Breast epithelium (tissue), 4 donors: Measurements from ENCODE around the gene SPRY2. TPM values are rescaled to one million over a fixed set of nuclear protein-coding genes. Genes with fewer than 3 reads are reported as not detected.

Experiments
- DNase-seq, 2 donors: peaks; one replicate each; pipeline ENCODE4 v3.0.0-alpha.2; 2019; ENCODE audit warnings: low spot score in 2 of 2
- H3K27ac ChIP-seq, 2 donors: fragments of 200-600 bp; sonication (generic) in 1 of 2; one replicate each; pipeline ENCODE4 v1.5.1; 2016 to 2019; ENCODE audit warnings: mild to moderate bottlenecking in 1 of 2
- H3K27me3 ChIP-seq, 2 donors: fragments of 200-600 bp; sonication (generic) in 1 of 2; one replicate each; pipeline versions ENCODE4 v1.5.1 to v1.6.0; 2017 to 2019; ENCODE audit warnings: control low read depth in 1 of 2, mild to moderate bottlenecking in 1 of 2
- H3K36me3 ChIP-seq: fragments of 200-600 bp; one replicate; pipeline ENCODE4 v1.5.1; 2019
- H3K4me1 ChIP-seq, 2 donors: fragments of 200-600 bp; sonication (generic); one replicate each; pipeline ENCODE4 v1.5.1; 2016 to 2019; ENCODE audit warnings: control low read depth in 1 of 2
- H3K4me3 ChIP-seq, 3 donors: fragments of 200-600 bp; sonication (generic); 1 replicate in 2 of 3; 2 replicates in 1 of 3; pipeline ENCODE4 v1.5.1; 2016 to 2019; ENCODE audit warnings: mild to moderate bottlenecking in 3 of 3, moderate library complexity in 2 of 3
- H3K9me3 ChIP-seq, 2 donors: fragments of 200-600 bp; sonication (generic) in 1 of 2; one replicate each; pipeline ENCODE4 v1.5.1; 2016 to 2019; ENCODE audit warnings: control low read depth in 1 of 2
- POLR2A ChIP-seq: fragments of 450-650 bp; IDR thresholded peaks from one replicate; pipeline ENCODE4 v1.6.1; 2016; ENCODE audit warnings: antibody characterized with exemption, mild to moderate bottlenecking, moderate library complexity
- POLR2AphosphoS5 ChIP-seq, 3 donors: sonication (generic); formaldehyde crosslinking; IDR thresholded peaks; one replicate each; pipeline ENCODE4 v1.6.1; 2017; ENCODE audit warnings: antibody characterized with exemption in 3 of 3
- intact Hi-C: fragments of 100-400 bp; cut with DNase I; formaldehyde crosslinking; loops from one replicate; pipeline ENCODE4 v1.15.1; 2023; ENCODE audit warnings: low total_unique reads
- total RNA-seq, 3 donors: library from RNA; depleted of rRNA; stranded (reverse); fragments of >200 nt; gene quantifications; one replicate each; pipeline ENCODE4 v1.1.0, GENCODE V29; 2016
- TF ChIP-seq, protein P1 (sequence below), 3 donors: fragments of 450-650 bp; IDR thresholded peaks; one replicate each; pipeline ENCODE4 v1.5.1; 2016 to 2017; ENCODE audit warnings: antibody characterized with exemption in 3 of 3, mild to moderate bottlenecking in 3 of 3, moderate library complexity in 3 of 3

SPRY2 gene
- total RNA-seq, 3 donors from 2014 or later, result 52.1 to 76.0 (median 71.0) TPM

DNA sequence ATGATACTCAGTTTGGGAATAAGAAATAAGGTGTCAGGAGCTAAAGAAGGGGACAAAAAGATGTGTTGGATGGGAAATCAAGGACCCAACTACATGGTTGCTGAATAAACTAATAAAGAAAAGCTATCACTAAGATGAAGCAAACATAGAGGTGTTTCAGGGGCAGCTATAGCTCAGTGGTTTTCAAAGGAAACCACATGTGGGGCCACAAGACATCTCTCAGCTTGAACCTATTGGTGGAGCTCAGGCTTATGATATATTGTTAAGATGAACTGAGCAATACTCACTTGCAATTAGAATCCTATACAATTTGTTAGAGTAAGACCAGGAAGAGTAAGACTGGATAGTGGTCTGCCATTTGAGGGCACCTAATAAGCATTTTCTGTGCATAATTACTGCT lies 45.1 kb upstream of the SPRY2 start:
- H3K9me3 ChIP-seq, result no peaks in the 10 kb centered on the region
- no peaks in the 10 kb centered on the region for H3K27me3 ChIP-seq
- TF ChIP-seq POLR2AphosphoS5 (IDR thresholded peaks at IDR 0.05), result no peak
- no peak for TF ChIP-seq POLR2A
- TF ChIP-seq, protein P1, sequence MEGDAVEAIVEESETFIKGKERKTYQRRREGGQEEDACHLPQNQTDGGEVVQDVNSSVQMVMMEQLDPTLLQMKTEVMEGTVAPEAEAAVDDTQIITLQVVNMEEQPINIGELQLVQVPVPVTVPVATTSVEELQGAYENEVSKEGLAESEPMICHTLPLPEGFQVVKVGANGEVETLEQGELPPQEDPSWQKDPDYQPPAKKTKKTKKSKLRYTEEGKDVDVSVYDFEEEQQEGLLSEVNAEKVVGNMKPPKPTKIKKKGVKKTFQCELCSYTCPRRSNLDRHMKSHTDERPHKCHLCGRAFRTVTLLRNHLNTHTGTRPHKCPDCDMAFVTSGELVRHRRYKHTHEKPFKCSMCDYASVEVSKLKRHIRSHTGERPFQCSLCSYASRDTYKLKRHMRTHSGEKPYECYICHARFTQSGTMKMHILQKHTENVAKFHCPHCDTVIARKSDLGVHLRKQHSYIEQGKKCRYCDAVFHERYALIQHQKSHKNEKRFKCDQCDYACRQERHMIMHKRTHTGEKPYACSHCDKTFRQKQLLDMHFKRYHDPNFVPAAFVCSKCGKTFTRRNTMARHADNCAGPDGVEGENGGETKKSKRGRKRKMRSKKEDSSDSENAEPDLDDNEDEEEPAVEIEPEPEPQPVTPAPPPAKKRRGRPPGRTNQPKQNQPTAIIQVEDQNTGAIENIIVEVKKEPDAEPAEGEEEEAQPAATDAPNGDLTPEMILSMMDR (IDR thresholded peaks at IDR 0.05), result no peak
- intact Hi-C loops, result no loop called here
- H3K4me3 ChIP-seq, result no peak overlapping the region
- H3K27ac ChIP-seq, result no peak overlapping the region
- no peaks in the 10 kb centered on the region for H3K36me3 ChIP-seq
- no peak for DNase-seq
- H3K4me1 ChIP-seq, result no peaks in the 10 kb centered on the region

DNA sequence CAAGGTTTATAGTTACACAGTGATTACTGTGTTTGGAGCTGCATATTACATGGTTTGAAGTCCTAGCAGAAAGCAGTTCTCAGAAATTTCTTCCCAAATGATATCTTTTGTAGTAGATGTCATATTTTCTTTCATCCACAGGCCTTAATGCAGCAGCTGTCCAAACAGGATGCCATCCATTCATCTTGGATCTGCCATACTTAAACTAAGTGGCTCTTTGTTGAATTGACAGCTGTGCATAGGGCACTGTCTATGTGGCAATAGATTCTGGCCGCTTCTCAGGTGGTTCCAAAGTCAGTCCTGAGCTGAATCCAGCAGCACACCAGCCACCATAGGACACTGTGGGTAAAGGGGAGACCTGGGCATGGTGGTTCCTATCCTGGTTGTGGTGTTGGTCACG lies 41.6 kb upstream of the SPRY2 start:
- H3K9me3 ChIP-seq, result no peaks in the 10 kb centered on the region
- H3K4me1 ChIP-seq, result no peaks in the 10 kb centered on the region
- no peaks in the 10 kb centered on the region for H3K27me3 ChIP-seq
- H3K27ac ChIP-seq, result no peak overlapping the region
- intact Hi-C loops, result no loop called here
- H3K4me3 ChIP-seq, result no peak overlapping the region
- TF ChIP-seq, protein P1 (IDR thresholded peaks at IDR 0.05), result no peak
- no peak for TF ChIP-seq POLR2A
- TF ChIP-seq POLR2AphosphoS5 (IDR thresholded peaks at IDR 0.05), result no peak
- DNase-seq, result no peak
- H3K36me3 ChIP-seq, result no peaks in the 10 kb centered on the region

DNA sequence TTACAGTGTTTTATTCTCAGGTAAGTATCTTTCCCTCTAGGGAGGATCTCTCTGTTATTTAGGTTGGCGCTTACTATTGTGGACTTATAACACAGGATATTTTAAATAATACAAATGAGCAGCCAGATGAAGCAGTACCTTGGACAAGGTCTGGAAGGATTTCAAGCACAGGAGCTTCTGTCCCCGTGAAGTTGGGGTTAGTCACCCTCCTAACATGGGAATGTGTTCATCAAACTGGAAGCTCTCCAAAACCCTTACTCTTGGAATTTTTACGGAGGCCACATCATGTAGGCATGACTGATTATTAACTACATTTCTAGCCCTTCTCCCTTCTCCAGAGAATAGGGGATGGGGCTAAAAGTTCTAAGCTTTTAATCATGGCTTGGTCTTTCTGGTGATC lies 38.3 kb upstream of the SPRY2 start:
- H3K4me1 ChIP-seq, result peaks cover 0 to 3% of the 10 kb centered on the region in 2 donors
- H3K9me3 ChIP-seq, result no peaks in the 10 kb centered on the region
- no peak for TF ChIP-seq POLR2A
- TF ChIP-seq POLR2AphosphoS5 (IDR thresholded peaks at IDR 0.05), result no peak
- no peaks in the 10 kb centered on the region for H3K36me3 ChIP-seq
- no peak overlapping the region for H3K27ac ChIP-seq
- H3K27me3 ChIP-seq, result no peaks in the 10 kb centered on the region
- intact Hi-C loops, result no loop called here
- no peak overlapping the region for H3K4me3 ChIP-seq
- DNase-seq, result no peak

DNA sequence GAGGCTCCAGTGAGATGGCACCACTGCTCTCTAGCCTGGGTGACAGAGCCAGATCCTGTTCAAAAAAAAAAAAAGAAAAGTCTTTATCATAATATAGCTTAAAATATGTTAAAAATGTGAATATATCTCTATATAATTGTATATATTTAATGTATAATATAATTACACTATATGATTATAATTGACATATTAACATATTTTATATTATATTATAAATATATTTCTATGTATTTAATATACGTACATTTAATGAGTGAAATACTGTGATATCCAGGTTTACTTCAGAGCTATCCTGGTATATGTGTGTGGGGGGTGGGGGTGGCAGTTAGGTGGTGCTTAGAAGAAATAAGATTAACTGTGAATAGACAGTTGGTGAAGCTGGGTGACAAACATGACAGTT lies 35.6 kb upstream of the SPRY2 start:
- no peak for DNase-seq
- Histone ChIP-seq H3K36me3 (no peaks in the 10 kb centered on the region), H3K27me3 (no peaks in the 10 kb centered on the region), H3K4me1 (peaks cover 3 to 6% of the 10 kb centered on the region in 2 donors), H3K4me3 (no peak overlapping the region), H3K27ac (no peak overlapping the region), H3K9me3 (no peaks in the 10 kb centered on the region)
- intact Hi-C loops, result no loop called here
- TF ChIP-seq POLR2A (no peak), POLR2AphosphoS5 (IDR thresholded peaks at IDR 0.05) (no peak)
- TF ChIP-seq, protein P1 (IDR thresholded peaks at IDR 0.05), result no peak

DNA sequence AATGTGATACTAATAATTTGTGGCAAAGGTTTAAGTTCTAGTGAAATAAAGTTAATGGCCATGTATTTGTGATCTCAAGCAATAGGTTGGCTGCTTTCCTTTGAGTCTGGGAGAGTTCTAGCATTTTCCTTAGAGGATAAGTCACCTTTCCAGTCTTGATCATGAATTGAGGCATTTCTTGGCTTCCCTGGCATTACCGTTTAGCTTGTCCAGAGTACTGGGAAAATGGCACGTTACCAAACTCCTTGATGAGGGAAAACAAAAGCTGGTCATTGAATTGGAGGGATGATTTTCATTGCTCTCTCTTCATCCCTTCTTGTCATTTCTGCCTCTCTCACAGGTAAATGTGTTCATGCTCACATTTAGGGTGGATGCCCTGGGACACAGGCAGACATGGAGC lies 34.0 kb upstream of the SPRY2 start:
- no peak for DNase-seq
- peaks cover 3 to 6% of the 10 kb centered on the region in 2 donors for H3K4me1 ChIP-seq
- no peaks in the 10 kb centered on the region for H3K9me3 ChIP-seq
- H3K27me3 ChIP-seq, result no peaks in the 10 kb centered on the region
- peak overlapping the region; percentile 48 to 85 for H3K27ac ChIP-seq
- no peak overlapping the region for H3K4me3 ChIP-seq
- intact Hi-C loops, result no loop called here
- H3K36me3 ChIP-seq, result no peaks in the 10 kb centered on the region
- TF ChIP-seq POLR2AphosphoS5 (IDR thresholded peaks at IDR 0.05) (no peak), POLR2A (no peak)
- TF ChIP-seq, protein P1 (IDR thresholded peaks at IDR 0.05), result no peak

DNA sequence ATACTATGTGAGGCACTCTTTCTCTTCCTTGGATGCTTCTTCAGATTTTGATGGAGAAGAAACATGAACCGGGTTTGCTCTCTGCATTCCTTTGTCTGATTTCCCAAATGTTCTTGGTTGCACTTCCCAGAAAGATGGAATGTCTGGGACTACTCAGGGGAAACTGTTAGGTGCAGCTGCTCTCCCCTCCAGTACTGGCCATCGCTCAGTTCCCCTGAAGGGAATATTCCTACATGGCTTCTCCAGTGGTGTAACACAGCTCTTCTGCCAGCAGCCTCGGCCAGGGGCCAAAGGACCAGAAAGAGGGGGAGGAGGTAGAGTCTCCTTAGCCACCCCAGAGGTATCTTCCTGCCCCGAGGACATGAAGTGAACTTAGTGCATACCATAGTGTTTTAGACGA lies 33.5 kb upstream of the SPRY2 start:
- Histone ChIP-seq H3K4me1 (peaks cover 3 to 6% of the 10 kb centered on the region in 2 donors), H3K27ac (peak overlapping the region; percentile 48 to 85), H3K9me3 (no peaks in the 10 kb centered on the region), H3K4me3 (no peak overlapping the region), H3K36me3 (no peaks in the 10 kb centered on the region), H3K27me3 (no peaks in the 10 kb centered on the region)
- intact Hi-C loops, result no loop called here
- DNase-seq, result peak in 1 of 2 donors; percentile 82
- TF ChIP-seq POLR2AphosphoS5 (IDR thresholded peaks at IDR 0.05), result peak; percentile 13 to 71 (median 21)
- TF ChIP-seq, protein P1 (IDR thresholded peaks at IDR 0.05), result no peak
